GM21381 (cell line): ENCODE measurements around the gene PCGF3.
"Not testable (repeated sequence)": the region's sequence is repeated elsewhere in the genome, so short reads cannot be mapped to it uniquely, and the experiment has no call there.

ENCODE experiments used
- ATAC-seq: cut with Tn5 transposase; IDR thresholded peaks from one replicate; pipeline ENCODE4 v1.9.1; 2021; ENCODE audit warnings: mild to moderate bottlenecking, moderate library complexity; ENCODE audit not compliant: unreplicated experiment

The PCGF3 gene

GRCh38 chr4:793941-794621 lies 88.4 kb downstream of the PCGF3 start:
- ATAC-seq = no peak

- ATAC-seq = no peak
These were observed 89.5 kb downstream of the PCGF3 start for GRCh38 chr4:794900-795725.

GRCh38 chr4:795726-796119 lies 90.1 kb downstream of the PCGF3 start:
- no peak for ATAC-seq

- ATAC-seq = no peak
These were observed 90.6 kb downstream of the PCGF3 start for GRCh38 chr4:796206-796605.

GRCh38 chr4:797066-797465 lies 91.4 kb downstream of the PCGF3 start:
- no peak for ATAC-seq

- ATAC-seq = no peak
These were observed 95.9 kb downstream of the PCGF3 start for GRCh38 chr4:801436-802124.

- ATAC-seq = no peak
These were observed 98.3 kb downstream of the PCGF3 start for GRCh38 chr4:803884-804283.

- no peak for ATAC-seq
These were observed 99.2 kb downstream of the PCGF3 start for GRCh38 chr4:804804-805203.

- ATAC-seq = not testable (repeated sequence)
These were observed 101.3 kb downstream of the PCGF3 start for GRCh38 chr4:806979-807378.

- no peak for ATAC-seq
These were observed 102.2 kb downstream of the PCGF3 start for GRCh38 chr4:807792-808191.

- ATAC-seq = no peak
These were observed 103.4 kb downstream of the PCGF3 start for GRCh38 chr4:808860-809570.

- ATAC-seq = no peak
These were observed 108.3 kb downstream of the PCGF3 start for GRCh38 chr4:813900-814299.

GRCh38 chr4:814312-814850 lies 108.7 kb downstream of the PCGF3 start:
- no peak for ATAC-seq

- ATAC-seq = no peak
These were observed 110.0 kb downstream of the PCGF3 start for GRCh38 chr4:815464-816146.

GRCh38 chr4:818106-818921 lies 112.7 kb downstream of the PCGF3 start:
- ATAC-seq = no peak

GRCh38 chr4:819401-820229 lies 114.0 kb downstream of the PCGF3 start:
- ATAC-seq = no peak
